Neuronal stem cell (in vitro differentiated cells): Measurements from ENCODE around the gene PLD4.
A peak's percentile ranks its signal among the peaks of the same experiment; 100 is the strongest.

ENCODE experiments used
- DNase-seq: peaks from one replicate; pipeline ENCODE4 v3.0.0-alpha.2; 2013; ENCODE audit warnings: low spot score
- H2AFZ ChIP-seq: one replicate; pipeline ENCODE4 v1.6.1; 2013; ENCODE audit warnings: mild to moderate bottlenecking, low read length, inconsistent platforms
- H2AK5ac ChIP-seq: 2 replicates; pipeline ENCODE4 v1.6.1; 2013; ENCODE audit warnings: low read depth, mild to moderate bottlenecking, inconsistent platforms, low read length, moderate library complexity, mixed read lengths
- H2BK120ac ChIP-seq: 2 replicates; pipeline ENCODE4 v1.6.1; 2013; ENCODE audit warnings: low read depth, mild to moderate bottlenecking, inconsistent platforms, low read length, moderate library complexity, mixed read lengths
- H2BK12ac ChIP-seq: one replicate; pipeline ENCODE4 v1.6.1; 2013; ENCODE audit warnings: low read length, inconsistent platforms
- H2BK15ac ChIP-seq: 2 replicates; pipeline ENCODE4 v1.6.1; 2013; ENCODE audit warnings: mild to moderate bottlenecking, low read length, inconsistent platforms, mixed read lengths
- H2BK5ac ChIP-seq: one replicate; pipeline ENCODE4 v1.6.1; 2013; ENCODE audit warnings: inconsistent platforms, mild to moderate bottlenecking, low read length, moderate library complexity
- H3K14ac ChIP-seq: one replicate; pipeline ENCODE4 v1.6.1; 2013; ENCODE audit warnings: low read length, inconsistent platforms
- H3K18ac ChIP-seq: 2 replicates; pipeline ENCODE4 v1.6.1; 2013; ENCODE audit warnings: low read length, inconsistent platforms
- H3K23ac ChIP-seq: 2 replicates; pipeline ENCODE4 v1.6.1; 2013; ENCODE audit warnings: low read depth, mild to moderate bottlenecking, mixed read lengths, low read length, inconsistent platforms; ENCODE audit not compliant: poor library complexity
- H3K27ac ChIP-seq: replicated peaks from 3 replicates; pipeline ENCODE4 v1.5.1; 2013; ENCODE audit warnings: low read length, inconsistent platforms
- H3K27me3 ChIP-seq, 3 experiments: 2 replicates each; pipeline ENCODE4 v1.6.1; 2013; ENCODE audit warnings: low read length in 3 of 3, mild to moderate bottlenecking in 2 of 3, inconsistent platforms in 1 of 3, low read depth in 1 of 3, mixed read lengths in 1 of 3, moderate library complexity in 1 of 3; ENCODE audit not compliant: control insufficient read depth in 3 of 3, insufficient read depth in 3 of 3
- H3K36me3 ChIP-seq, 2 donors: replicated peaks in 1 of 2; 2 replicates each; pipeline ENCODE4 v1.6.1; 2013; ENCODE audit warnings: low read length in 2 of 2; ENCODE audit not compliant: control insufficient read depth in 2 of 2, insufficient read depth in 2 of 2
- H3K4ac ChIP-seq: 2 replicates; pipeline ENCODE4 v1.6.1; 2013; ENCODE audit warnings: inconsistent platforms, mild to moderate bottlenecking, low read length, moderate library complexity
- H3K4me1 ChIP-seq, 2 donors: 1 replicate in 1 of 2; 2 replicates in 1 of 2; pipeline ENCODE4 v1.6.1; 2013; ENCODE audit warnings: low read length in 2 of 2, low read depth in 1 of 2; ENCODE audit not compliant: control insufficient read depth in 2 of 2, insufficient read depth in 1 of 2
- H3K4me2 ChIP-seq: one replicate; pipeline ENCODE4 v1.6.1; 2013; ENCODE audit warnings: mild to moderate bottlenecking, low read length, inconsistent platforms; ENCODE audit not compliant: insufficient read depth, poor library complexity, severe bottlenecking
- H3K4me3 ChIP-seq, 2 donors: 2 replicates each; pipeline ENCODE4 v1.5.1; 2013; ENCODE audit warnings: low read length in 2 of 2, mild to moderate bottlenecking in 2 of 2, inconsistent platforms in 1 of 2, moderate library complexity in 1 of 2
- H3K79me1 ChIP-seq: one replicate; pipeline ENCODE4 v1.6.1; 2013; ENCODE audit warnings: low read depth, mild to moderate bottlenecking, inconsistent platforms, low read length, moderate library complexity
- H3K9ac ChIP-seq: one replicate; pipeline ENCODE4 v1.6.1; 2013; ENCODE audit warnings: mild to moderate bottlenecking, low read depth, low read length, inconsistent platforms; ENCODE audit not compliant: poor library complexity
- H3K9me3 ChIP-seq, 2 donors: replicated peaks in 1 of 2; 2 replicates each; pipeline versions ENCODE3 to v1.6.1; 2013; ENCODE audit warnings: low read length in 2 of 2, mild to moderate bottlenecking in 2 of 2, inconsistent platforms in 1 of 2, low read depth in 1 of 2, mixed read lengths in 1 of 2, moderate library complexity in 1 of 2; ENCODE audit not compliant: control insufficient read depth in 2 of 2, insufficient read depth in 1 of 2
- H4K8ac ChIP-seq: one replicate; pipeline ENCODE4 v1.6.1; 2013; ENCODE audit warnings: low read depth, mild to moderate bottlenecking, inconsistent platforms, low read length, moderate library complexity
- H4K91ac ChIP-seq: one replicate; pipeline ENCODE4 v1.6.1; 2013; ENCODE audit warnings: low read length, low read depth, mild to moderate bottlenecking, inconsistent platforms; ENCODE audit not compliant: poor library complexity
- WGBS, 2 donors: extraction: QIAGEN DNeasy Blood & Tissue Kit; methylation state at CpG; one replicate each; pipeline ENCODE4 v1.1.7; 2013; ENCODE audit warnings: missing lambda C conversion rate in 2 of 2, mixed read lengths in 1 of 2; ENCODE audit not compliant: insufficient read length in 2 of 2, insufficient replicate concordance in 1 of 2; ENCODE audit errors: extremely low coverage in 2 of 2; 5-methylcytosine and 5-hydroxymethylcytosine counted together

PLD4 gene

GRCh38 chr14:104927432-104927816 lies 2.7 kb downstream of the PLD4 start:
- Histone ChIP-seq H3K4me1 (peaks cover 0 to 5% of the 10 kb centered on the region in 2 donors), H2BK120ac (no peak overlapping the region), H3K4me2 (no peak overlapping the region), H3K27me3 (peaks cover 8 to 41% (median 25%) of the 10 kb centered on the region in 3 experiments), H3K79me1 (peaks cover 5% of the 10 kb centered on the region), H2BK15ac (no peak overlapping the region), H4K91ac (no peak overlapping the region), H3K36me3 (no peaks in the 10 kb centered on the region), H3K14ac (peak overlapping the region; percentile 9), H3K27ac (no peak overlapping the region), H2BK12ac (peak overlapping the region; percentile 49), H3K4ac (no peak overlapping the region), H3K23ac (no peak overlapping the region), H3K18ac (peak overlapping the region; percentile 78), H4K8ac (no peak overlapping the region), H3K9me3 (peaks cover 3 to 6% of the 10 kb centered on the region in 2 donors), H3K9ac (peak overlapping the region; percentile 55), H2AFZ (no peak overlapping the region), H2AK5ac (peak overlapping the region; percentile 36), H2BK5ac (peak overlapping the region; percentile 87), H3K4me3 (peak overlapping the region in 1 of 2 donors; percentile 25)
- no CpG with 5 or more reads among the region's 10 CpGs for WGBS, 2 donors
- no peak for DNase-seq

GRCh38 chr14:104927901-104928300 lies 3.2 kb downstream of the PLD4 start:
- Histone ChIP-seq H3K14ac (no peak overlapping the region), H2BK5ac (peak overlapping the region; percentile 87), H3K9ac (no peak overlapping the region), H3K27ac (no peak overlapping the region), H3K4me3 (peak overlapping the region in 1 of 2 donors; percentile 25), H3K4me2 (no peak overlapping the region), H4K8ac (no peak overlapping the region), H3K18ac (peak overlapping the region; percentile 64), H3K4me1 (peaks cover 0 to 8% of the 10 kb centered on the region in 2 donors), H2AFZ (no peak overlapping the region), H2BK15ac (no peak overlapping the region), H3K27me3 (peaks cover 13 to 45% (median 29%) of the 10 kb centered on the region in 3 experiments), H3K9me3 (peaks cover 3 to 6% of the 10 kb centered on the region in 2 donors), H3K23ac (no peak overlapping the region), H2BK12ac (no peak overlapping the region), H3K79me1 (peaks cover 5% of the 10 kb centered on the region), H4K91ac (no peak overlapping the region), H2AK5ac (peak overlapping the region; percentile 36), H3K36me3 (no peaks in the 10 kb centered on the region), H2BK120ac (peak overlapping the region; percentile 72), H3K4ac (no peak overlapping the region)
- WGBS, 2 donors = no CpG with 5 or more reads among the region's 8 CpGs
- no peak for DNase-seq

- Histone ChIP-seq H3K4me2 (no peak overlapping the region), H3K79me1 (peaks cover 5% of the 10 kb centered on the region), H2BK5ac (no peak overlapping the region), H3K18ac (peak overlapping the region; percentile 76), H4K91ac (no peak overlapping the region), H4K8ac (peak overlapping the region; percentile 65), H2BK15ac (peak overlapping the region; percentile 16), H3K9me3 (peaks cover 3 to 6% of the 10 kb centered on the region in 2 donors), H2AK5ac (peak overlapping the region; percentile 91), H2BK120ac (peak overlapping the region; percentile 74), H3K4ac (peak overlapping the region; percentile 66), H3K36me3 (no peaks in the 10 kb centered on the region), H3K14ac (peak overlapping the region; percentile 67), H3K27me3 (peaks cover 17 to 48% (median 34%) of the 10 kb centered on the region in 3 experiments), H2AFZ (no peak overlapping the region), H3K9ac (peak overlapping the region; percentile 54), H3K4me3 (no peak overlapping the region), H3K27ac (no peak overlapping the region), H3K4me1 (peaks cover 0 to 8% of the 10 kb centered on the region in 2 donors), H3K23ac (peak overlapping the region; percentile 80), H2BK12ac (peak overlapping the region; percentile 84)
- DNase-seq = no peak
- no CpG with 5 or more reads among the region's 17 CpGs for WGBS, 2 donors
These were observed 3.9 kb downstream of the PLD4 start for GRCh38 chr14:104928391-104929133.
